ENCODE data around the gene CABP7.

Gene CABP7

DNA sequence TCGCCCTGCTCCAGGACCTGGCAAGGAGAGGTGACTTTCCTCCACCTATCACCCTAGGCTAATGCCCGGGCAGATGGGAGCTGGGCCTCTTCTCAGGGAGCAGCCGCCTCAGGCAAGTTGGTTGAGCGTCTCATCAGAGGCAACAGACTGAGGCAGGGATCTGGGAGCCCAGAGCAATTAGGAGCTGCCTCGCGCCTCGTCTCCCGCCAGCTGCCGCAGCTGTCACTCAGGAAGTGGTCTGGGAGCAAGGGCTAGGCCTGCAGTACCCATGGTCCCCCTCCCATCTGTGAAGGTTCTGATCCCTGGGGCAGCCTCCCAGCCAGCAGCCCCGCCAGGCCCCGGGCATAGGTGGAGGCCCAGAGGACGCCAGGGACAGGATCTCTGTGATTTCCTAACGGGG lies 4.6 kb upstream of the CABP7 start:
- no peak for TF ChIP-seq EZH2 (IDR thresholded peaks at IDR 0.05; ENCODE audit: borderline replicate concordance, low read length)
- TF ChIP-seq, protein P1, sequence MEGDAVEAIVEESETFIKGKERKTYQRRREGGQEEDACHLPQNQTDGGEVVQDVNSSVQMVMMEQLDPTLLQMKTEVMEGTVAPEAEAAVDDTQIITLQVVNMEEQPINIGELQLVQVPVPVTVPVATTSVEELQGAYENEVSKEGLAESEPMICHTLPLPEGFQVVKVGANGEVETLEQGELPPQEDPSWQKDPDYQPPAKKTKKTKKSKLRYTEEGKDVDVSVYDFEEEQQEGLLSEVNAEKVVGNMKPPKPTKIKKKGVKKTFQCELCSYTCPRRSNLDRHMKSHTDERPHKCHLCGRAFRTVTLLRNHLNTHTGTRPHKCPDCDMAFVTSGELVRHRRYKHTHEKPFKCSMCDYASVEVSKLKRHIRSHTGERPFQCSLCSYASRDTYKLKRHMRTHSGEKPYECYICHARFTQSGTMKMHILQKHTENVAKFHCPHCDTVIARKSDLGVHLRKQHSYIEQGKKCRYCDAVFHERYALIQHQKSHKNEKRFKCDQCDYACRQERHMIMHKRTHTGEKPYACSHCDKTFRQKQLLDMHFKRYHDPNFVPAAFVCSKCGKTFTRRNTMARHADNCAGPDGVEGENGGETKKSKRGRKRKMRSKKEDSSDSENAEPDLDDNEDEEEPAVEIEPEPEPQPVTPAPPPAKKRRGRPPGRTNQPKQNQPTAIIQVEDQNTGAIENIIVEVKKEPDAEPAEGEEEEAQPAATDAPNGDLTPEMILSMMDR (IDR thresholded peaks at IDR 0.05; ENCODE audit: low read length) = no peak
- Histone ChIP-seq H3K79me2 (ENCODE audit: insufficient read depth, low read length) (no peaks in the 10 kb centered on the region), H3K9ac (ENCODE audit: low read length) (no peak overlapping the region), H4K20me1 (ENCODE audit: insufficient read depth, low read length) (no peaks in the 10 kb centered on the region), H2AFZ (ENCODE audit: low read length) (no peak overlapping the region), H3K9me3 (ENCODE audit: low read length) (no peaks in the 10 kb centered on the region), H3K27ac (ENCODE audit: low read depth, low read length, poor library complexity, severe bottlenecking) (no peak overlapping the region), H3F3A (ENCODE audit: insufficient read depth, low read length) (no peaks in the 10 kb centered on the region), H3K36me3 (ENCODE audit: insufficient read depth, low read length) (no peaks in the 10 kb centered on the region), H3K4me2 (ENCODE audit: low read length) (no peak overlapping the region), H3K9me2 (ENCODE audit: low read depth, low read length) (no peaks in the 10 kb centered on the region), H3K4me1 (ENCODE audit: insufficient read depth, low read length, severe bottlenecking) (no peaks in the 10 kb centered on the region), H3K4me3 (ENCODE audit: low read depth, low read length, poor library complexity, severe bottlenecking) (no peak overlapping the region), H3K27me3 (ENCODE audit: insufficient read depth, low read length) (peaks cover 12% of the 10 kb centered on the region; the same call in 1 of the 2 replicates)

DNA sequence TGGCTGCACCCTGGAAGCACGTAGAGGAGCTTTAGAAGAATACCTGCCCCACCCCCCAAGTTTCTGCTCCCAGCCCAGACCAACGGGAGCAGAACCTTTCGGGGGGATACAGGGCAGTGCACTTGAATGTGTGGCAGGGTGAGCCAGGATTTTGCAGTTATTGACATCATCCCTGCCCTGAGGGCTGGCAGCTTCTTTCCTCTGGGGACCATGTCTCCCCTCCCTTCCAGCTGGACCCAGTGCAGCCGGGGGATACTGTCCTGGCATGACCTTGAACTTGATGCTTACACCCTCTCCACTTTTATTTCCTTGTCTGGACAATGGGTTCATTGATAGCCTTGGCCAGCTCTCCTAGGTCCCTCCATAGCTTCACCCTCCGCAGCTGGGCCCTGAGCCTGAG lies 4.1 kb upstream of the CABP7 start:
- Histone ChIP-seq H4K20me1 (ENCODE audit: insufficient read depth, low read length) (no peaks in the 10 kb centered on the region), H3K36me3 (ENCODE audit: insufficient read depth, low read length) (no peaks in the 10 kb centered on the region), H3K27ac (ENCODE audit: low read depth, low read length, poor library complexity, severe bottlenecking) (no peak overlapping the region), H3K9me2 (ENCODE audit: low read depth, low read length) (no peaks in the 10 kb centered on the region), H3F3A (ENCODE audit: insufficient read depth, low read length) (no peaks in the 10 kb centered on the region), H3K4me2 (ENCODE audit: low read length) (no peak overlapping the region), H3K4me1 (ENCODE audit: insufficient read depth, low read length, severe bottlenecking) (no peaks in the 10 kb centered on the region), H3K27me3 (ENCODE audit: insufficient read depth, low read length) (peaks cover 12% of the 10 kb centered on the region; the same call in 1 of the 2 replicates), H2AFZ (ENCODE audit: low read length) (no peak overlapping the region), H3K4me3 (ENCODE audit: low read depth, low read length, poor library complexity, severe bottlenecking) (no peak overlapping the region), H3K9ac (ENCODE audit: low read length) (no peak overlapping the region), H3K9me3 (ENCODE audit: low read length) (no peaks in the 10 kb centered on the region), H3K79me2 (ENCODE audit: insufficient read depth, low read length) (no peaks in the 10 kb centered on the region)
- no peak for TF ChIP-seq EZH2 (IDR thresholded peaks at IDR 0.05; ENCODE audit: borderline replicate concordance, low read length)
- TF ChIP-seq, protein P1 (IDR thresholded peaks at IDR 0.05; ENCODE audit: low read length) = no peak

DNA sequence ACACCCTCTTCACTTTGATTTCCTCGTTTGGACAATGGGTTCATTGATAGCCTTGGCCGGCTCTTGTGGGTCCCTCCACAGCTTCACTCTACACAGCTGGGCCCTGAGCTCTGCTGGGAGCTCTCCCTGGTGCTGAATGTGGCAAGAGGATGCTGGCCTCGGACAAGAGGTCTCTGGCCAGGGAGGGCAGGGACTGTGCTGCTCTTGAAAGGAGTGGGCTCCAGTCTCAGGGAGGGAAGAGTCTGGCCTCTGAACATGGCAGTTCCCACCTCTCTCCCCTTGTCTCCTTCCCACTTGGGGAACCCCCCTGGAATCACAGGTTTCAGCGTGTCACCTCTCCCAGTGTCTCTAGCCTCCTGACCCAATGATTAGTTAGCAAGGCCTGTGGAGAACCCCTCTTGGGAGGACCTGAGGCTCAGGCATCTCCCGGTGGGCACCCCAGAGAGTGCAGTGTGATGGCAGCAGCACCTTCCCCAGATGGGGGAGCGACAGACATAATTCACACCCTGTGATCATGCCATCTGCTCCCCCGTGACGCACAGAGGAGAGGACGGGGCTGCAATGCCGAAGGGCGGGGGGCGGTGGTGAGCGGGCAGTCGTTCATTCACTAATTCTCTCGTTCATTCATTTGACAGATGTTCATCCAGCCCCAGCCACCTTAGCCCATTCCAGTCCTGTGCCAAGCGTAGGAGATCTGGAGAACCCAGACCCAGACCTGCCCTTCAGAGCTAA lies 2.8 kb upstream of the CABP7 start:
- Histone ChIP-seq H3K9ac (ENCODE audit: low read length) (no peak overlapping the region), H3K27me3 (ENCODE audit: insufficient read depth, low read length) (peaks cover 12% of the 10 kb centered on the region; the same call in 1 of the 2 replicates), H4K20me1 (ENCODE audit: insufficient read depth, low read length) (no peaks in the 10 kb centered on the region), H3F3A (ENCODE audit: insufficient read depth, low read length) (no peaks in the 10 kb centered on the region), H3K9me3 (ENCODE audit: low read length) (no peaks in the 10 kb centered on the region), H3K4me1 (ENCODE audit: insufficient read depth, low read length, severe bottlenecking) (no peaks in the 10 kb centered on the region), H3K27ac (ENCODE audit: low read depth, low read length, poor library complexity, severe bottlenecking) (no peak overlapping the region), H3K36me3 (ENCODE audit: insufficient read depth, low read length) (no peaks in the 10 kb centered on the region), H2AFZ (ENCODE audit: low read length) (no peak overlapping the region), H3K4me2 (ENCODE audit: low read length) (no peak overlapping the region), H3K79me2 (ENCODE audit: insufficient read depth, low read length) (no peaks in the 10 kb centered on the region), H3K9me2 (ENCODE audit: low read depth, low read length) (no peaks in the 10 kb centered on the region), H3K4me3 (ENCODE audit: low read depth, low read length, poor library complexity, severe bottlenecking) (no peak overlapping the region)
- TF ChIP-seq, protein P1 (IDR thresholded peaks at IDR 0.05; ENCODE audit: low read length) = no peak
- TF ChIP-seq EZH2 (IDR thresholded peaks at IDR 0.05; ENCODE audit: borderline replicate concordance, low read length) = no peak
